Measurements from ENCODE around the gene SLIRP.
"Not testable (repeated sequence)": the region's sequence is repeated elsewhere in the genome, so short reads cannot be mapped to it uniquely, and the experiment has no call there.

The SLIRP gene

DNA sequence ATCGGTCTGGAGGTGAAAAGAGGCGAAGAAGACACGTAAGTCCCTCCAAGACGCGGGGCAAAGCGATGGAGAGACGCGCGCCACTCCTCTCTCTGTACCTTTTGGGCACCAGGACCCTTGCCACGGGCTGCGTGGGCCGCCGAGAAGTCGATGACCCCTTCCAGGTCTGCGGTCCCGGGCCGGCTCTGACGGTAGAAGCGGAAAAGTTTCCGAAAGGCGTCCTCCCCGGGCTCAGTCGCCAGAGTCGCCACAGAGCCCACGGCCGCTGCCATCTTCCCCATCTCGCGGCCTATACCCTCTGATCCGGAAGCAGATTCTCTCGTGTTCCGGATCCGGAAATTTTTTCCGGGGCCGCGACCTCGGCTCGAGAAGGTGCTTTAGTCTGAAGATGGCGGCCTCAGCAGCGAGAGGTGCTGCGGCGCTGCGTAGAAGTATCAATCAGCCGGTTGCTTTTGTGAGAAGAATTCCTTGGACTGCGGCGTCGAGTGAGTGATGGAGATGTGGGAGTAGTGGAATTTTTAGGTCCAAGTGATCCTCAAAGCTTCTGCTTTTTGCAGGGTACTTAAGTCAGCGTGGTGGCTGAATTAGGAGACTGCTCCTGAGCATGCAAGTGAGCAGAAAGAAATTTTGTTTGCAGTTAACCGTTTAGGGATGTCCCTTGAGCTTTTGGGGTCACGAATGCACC, at the start of gene SLIRP, which contains the start of gene ALKBH1:
SLIRP (plus strand) TSS at position 380 of the 685 bp plus-strand sequence; CDS start at position 389, 9 bp downstream.
ALKBH1 (minus strand) TSS at position 300 of the 685 bp plus-strand sequence; CDS start at position 281, 19 bp downstream.
- in situ Hi-C loops (cut with MboI; ENCODE audit: low sequenced_read_pairs): no loop called here

DNA sequence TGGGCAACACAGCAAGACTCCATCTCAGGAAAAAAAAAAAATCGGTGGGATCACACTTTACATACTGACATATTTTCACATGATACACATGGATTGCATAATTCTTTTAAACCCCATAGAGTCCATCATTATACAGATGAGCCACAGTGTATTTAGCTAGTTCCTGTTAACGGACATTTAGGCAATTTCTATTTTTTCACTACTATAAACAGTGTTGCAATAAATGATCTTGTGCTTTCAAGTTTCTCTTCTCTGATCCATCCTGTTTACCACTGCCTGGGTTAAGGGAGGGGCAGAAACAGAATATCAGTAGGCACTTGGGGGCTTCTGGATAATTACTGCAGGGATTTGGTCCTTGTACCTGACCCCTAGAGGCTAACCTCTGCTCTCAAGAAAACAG, 48.1 kb upstream of the SLIRP start:
- in situ Hi-C loops (cut with MboI; ENCODE audit: low sequenced_read_pairs): no loop called here

DNA sequence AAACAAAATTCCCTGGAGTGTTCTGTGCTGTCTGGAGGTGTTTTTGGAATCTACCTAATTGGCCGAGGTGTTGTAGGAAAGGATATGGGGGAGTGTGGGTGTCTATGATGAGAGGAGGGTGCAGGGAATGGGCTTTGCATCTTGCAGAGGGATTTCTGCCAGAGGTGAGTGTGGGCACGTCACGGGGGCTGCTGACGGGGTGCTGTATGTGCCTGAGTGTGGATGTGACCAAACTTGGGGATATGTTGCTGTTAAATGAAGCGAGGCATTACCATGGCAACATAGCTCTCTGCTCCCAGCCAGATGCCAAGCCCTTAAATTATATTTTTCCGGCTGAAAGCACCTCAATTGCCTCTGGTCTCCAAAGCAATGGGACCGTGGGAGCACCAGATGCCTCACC, 47.1 kb upstream of the SLIRP start:
- in situ Hi-C loops (cut with MboI; ENCODE audit: low sequenced_read_pairs): no loop called here

DNA sequence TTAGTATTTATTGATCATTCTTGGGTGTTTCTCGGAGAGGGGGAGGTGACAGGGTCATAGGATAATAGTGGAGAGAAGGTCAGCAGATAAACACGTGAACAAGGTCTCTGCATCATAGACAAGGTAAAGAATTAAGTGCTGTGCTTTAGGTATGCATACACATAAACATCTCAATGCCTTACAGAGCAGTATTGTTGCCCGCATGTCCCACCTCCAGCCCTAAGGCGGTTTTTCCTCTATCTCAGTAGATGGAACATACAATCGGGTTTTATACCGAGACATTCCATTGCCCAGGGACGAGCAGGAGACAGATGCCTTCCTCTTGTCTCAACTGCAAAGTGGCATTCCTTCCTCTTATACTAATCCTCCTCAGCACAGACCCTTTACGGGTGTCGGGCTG, 46.3 kb upstream of the SLIRP start:
- in situ Hi-C loops (cut with MboI; ENCODE audit: low sequenced_read_pairs): not testable (repeated sequence)

DNA sequence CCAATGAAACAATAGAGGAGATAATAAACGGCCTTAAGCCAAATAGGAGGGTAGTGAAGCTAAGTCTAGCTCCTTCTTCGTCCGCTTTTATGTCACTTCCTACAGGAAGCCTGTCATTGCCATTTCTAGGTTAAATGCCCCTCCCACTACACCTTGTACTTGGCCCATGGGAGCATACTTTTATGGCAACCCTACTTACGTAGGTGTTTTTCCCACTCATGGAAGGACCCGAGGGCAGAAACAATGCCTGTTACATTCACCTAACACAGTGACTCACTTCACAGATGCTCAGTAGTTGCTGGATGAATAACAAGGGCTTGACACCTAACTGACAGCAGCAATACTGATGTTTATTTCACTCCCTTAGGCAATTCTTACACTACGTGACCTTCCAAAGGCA, 44.6 kb upstream of the SLIRP start:
- in situ Hi-C loops (cut with MboI; ENCODE audit: low sequenced_read_pairs): no loop called here

DNA sequence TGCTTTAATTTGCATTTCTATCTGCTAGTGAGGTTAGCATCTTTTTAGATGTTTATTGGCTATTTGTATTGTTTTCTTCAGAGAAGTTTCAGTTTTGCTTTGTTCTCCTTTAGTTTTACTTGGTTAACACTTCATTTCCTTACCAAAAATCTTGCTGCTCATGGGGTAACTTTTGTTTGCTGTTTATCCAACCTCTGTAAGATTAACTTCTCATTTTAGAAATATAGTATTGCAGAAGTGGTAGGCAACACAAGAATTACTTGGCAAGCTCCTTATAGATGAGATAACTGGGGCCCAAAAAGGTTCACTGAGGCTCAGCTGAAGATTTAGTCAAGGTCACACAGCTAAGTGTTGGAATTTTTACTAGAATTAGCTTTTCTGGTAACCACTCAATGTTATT, 40.6 kb upstream of the SLIRP start:
- in situ Hi-C loops (cut with MboI; ENCODE audit: low sequenced_read_pairs): no loop called here

DNA sequence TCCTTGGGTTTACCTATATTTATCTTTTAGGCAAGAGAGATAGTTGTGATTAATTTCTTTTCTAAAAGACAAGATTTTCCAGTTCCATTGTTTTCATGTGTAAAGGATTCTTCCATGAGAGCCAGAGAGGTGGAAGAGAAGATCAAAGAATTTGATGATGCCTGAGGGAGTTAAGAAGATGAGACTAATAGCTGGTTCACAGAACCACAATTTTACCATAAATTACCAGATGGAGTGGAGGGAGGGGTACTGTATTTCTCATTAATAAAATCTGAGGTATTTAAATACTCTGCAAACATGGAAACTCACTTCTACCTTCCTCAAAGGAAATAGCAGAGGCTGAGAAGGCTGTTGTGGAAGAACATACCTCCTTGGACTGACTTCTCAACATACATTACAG, 34.7 kb upstream of the SLIRP start:
- in situ Hi-C loops (cut with MboI; ENCODE audit: low sequenced_read_pairs): no loop called here

DNA sequence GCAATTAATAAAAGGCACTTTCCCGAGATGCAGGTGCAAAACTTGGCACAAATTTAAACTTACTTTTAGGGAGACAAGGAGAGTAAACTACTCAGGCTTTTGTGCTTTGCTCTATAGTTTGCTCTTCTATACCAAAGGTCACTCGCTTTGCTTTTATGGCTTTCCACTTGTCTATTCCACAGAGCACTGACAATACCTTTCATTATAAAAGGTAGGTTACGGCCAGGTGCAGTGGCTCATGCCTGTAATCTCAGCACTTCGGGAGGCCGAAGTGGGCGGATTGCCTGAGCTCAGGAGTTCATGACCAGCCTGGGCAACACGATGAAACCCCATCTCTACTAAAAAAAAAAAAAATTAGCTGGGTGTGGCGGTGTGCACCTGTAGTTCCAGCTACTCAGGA, 33.0 kb upstream of the SLIRP start:
- in situ Hi-C loops (cut with MboI; ENCODE audit: low sequenced_read_pairs): no loop called here

DNA sequence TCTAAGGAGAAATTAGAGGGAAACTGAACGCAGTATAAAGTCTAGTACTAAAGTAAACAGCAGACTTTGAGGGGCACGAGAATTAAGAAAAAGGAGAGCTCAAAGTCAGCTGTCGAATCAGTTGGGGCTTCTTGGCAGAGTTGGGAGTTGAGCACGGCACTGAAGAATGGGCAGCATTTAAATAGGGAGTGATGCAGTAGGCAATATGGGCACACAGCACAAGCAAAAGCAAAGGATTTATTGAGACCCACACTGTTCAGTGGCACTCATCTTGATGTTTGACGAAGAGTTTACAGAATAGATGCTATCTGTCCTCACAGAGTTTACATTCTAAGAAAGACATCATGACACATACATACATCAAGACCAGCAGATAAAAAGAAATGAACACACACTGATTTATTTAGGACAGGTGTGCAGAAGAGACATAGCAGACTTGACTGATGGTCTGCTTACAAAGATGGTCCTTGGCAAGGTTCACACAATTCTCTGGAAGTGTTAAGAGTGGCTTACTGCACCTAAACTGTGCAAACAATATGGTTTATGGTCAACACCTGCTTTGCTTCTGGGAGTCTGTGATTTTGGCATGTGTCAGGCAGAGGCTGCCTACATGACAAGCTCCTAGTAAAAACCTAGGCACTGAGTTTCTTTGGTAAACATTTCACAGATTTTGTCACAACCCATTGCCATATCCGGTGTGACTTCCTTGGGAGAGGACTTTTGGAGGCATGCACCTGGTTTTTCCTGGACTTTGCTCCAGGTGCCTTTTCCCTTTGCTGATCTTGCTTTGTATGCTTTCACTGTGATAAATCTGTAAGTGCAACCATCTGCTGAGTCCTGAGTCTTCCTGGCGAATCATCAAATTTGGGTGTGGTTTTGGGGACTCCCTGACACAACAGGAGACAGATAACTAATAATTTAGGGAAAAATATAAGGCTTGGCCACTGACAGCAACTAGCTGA, 26.4 kb upstream of the SLIRP start:
- in situ Hi-C loops (cut with MboI; ENCODE audit: low sequenced_read_pairs): no loop called here

DNA sequence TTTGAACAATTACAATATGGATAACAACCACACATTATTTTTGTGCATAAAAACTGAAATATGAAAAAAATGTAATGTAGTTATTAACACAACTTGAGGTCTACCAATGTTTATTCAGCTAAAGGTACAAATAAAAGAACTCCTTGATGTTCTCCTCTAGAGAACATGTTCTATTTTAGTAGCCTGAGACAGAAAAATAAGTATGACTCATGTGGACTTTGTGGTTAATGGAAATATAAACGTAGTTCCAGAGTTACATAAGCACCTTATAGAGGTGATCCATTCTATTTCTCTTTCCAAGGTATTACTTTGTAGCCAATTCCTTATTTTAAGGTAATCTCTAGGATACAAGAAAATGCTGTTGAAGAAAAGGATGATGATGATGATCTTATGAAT, 25.7 kb upstream of the SLIRP start:
- in situ Hi-C loops (cut with MboI; ENCODE audit: low sequenced_read_pairs): no loop called here

DNA sequence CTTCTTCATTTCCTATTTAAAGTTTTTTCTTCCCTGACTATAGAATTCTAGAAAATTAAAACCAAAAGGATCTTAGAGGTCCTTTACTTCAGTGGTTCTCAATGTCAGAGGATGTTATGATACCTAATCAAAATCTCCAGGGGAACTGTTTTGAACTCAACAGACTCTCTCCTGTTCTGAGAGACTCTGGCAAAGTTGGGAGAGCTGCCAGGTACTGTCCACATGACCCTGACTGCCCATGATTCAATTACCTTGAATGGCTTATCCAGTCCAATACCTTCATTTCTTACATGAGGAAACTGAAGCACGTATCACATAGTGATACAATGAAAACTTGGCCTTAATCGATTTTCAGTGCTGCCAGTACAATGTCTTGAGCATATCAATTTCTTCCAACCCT, 16.6 kb upstream of the SLIRP start:
- in situ Hi-C loops (cut with MboI; ENCODE audit: low sequenced_read_pairs): no loop called here

DNA sequence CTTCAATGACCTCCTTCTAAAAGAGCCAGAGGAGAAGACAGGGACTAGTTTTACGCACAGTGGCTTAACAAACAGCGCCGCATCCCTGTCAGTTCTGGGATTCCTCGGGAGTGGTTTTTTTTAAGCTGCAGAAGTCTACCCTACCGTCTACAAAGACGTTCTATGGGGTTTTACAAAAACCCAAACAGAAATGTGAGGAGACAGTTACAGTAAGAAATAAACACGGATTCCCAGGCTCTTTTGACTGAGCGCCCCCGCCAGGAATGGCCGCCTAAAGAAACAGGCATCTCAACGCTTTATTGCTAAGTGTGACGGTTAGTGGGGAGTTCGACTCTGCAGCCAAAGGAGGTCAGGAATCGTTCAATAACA, 564 bp upstream of the SLIRP start:
- in situ Hi-C loops (cut with MboI; ENCODE audit: low sequenced_read_pairs): no loop called here

DNA sequence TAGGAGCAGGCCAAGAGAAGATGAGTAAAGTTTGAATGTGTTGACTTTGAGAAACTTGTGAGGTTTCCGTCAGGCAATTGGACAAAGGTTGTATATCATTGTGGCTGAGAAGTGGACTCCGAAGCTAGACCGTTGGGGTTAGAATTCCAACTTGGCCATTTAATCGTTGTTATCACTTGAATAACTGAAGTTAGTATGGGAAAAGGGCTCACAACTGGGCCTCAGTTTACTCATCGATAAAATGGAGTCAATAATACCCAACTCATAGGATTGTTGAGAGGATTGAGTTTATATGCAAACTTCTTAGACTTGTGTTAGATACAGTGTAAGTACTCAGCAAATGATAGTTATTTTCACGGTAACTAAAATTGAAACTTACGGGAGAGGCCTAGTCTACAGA, 846 bp downstream of the SLIRP start:
- in situ Hi-C loops (cut with MboI; ENCODE audit: low sequenced_read_pairs): no loop called here

DNA sequence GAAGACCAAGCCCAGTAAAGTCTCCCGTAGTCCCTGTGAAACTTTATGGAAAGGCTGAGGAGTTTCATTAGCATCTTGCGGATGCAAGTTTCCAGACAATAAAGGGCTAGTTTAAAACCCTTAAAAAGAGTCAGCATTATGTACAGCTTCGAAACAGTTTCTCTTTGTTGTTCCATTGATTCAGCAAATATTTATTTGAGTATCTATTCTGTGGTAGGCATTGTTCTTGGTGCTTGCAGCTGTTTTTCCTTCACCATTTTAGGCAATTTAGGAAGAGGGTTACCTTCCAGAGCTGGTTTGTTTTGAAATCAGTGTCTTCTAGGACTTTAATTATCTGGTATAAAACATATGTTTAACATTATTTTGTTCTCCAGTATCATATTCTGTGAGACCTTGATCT, 1.5 kb downstream of the SLIRP start:
- in situ Hi-C loops (cut with MboI; ENCODE audit: low sequenced_read_pairs): no loop called here

DNA sequence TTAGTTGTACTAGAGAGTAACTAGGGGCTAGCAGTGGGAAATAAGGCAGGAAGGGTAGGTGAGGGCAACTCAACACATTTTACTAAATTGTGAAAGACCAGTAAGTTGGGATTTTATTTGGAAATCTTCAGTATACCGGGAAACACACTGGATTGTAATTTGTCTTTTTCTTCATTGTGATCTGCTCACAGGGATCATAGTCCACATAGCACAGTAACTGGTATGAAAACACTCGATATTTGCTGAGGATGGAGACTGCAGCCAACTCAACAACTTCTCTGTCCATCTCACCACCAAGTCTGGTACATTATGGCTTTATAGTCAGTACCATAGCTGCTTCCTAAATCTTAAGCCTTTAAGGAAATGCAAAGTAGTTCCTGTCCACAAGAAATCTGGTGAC, 2.5 kb downstream of the SLIRP start:
- in situ Hi-C loops (cut with MboI; ENCODE audit: low sequenced_read_pairs): no loop called here

DNA sequence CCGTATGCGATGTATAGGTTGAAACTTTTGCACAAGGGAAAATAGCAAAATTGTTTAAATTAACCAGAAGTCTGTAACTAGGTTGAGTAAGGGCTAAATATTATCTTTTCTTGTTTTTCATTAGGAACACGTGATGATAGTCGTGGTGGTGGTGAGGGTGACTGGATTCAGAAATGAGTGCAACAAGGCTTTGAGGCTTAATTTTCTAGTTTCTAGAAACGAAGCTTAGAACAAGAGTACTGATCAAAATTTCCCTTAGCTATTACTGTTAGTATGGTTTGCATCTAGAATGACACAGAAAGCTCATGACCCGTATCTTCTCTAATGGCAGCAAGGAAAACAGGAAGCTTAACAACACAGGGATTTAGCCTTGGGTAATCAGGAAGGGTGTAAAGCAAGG, 7.0 kb downstream of the SLIRP start:
- in situ Hi-C loops (cut with MboI; ENCODE audit: low sequenced_read_pairs): no loop called here

DNA sequence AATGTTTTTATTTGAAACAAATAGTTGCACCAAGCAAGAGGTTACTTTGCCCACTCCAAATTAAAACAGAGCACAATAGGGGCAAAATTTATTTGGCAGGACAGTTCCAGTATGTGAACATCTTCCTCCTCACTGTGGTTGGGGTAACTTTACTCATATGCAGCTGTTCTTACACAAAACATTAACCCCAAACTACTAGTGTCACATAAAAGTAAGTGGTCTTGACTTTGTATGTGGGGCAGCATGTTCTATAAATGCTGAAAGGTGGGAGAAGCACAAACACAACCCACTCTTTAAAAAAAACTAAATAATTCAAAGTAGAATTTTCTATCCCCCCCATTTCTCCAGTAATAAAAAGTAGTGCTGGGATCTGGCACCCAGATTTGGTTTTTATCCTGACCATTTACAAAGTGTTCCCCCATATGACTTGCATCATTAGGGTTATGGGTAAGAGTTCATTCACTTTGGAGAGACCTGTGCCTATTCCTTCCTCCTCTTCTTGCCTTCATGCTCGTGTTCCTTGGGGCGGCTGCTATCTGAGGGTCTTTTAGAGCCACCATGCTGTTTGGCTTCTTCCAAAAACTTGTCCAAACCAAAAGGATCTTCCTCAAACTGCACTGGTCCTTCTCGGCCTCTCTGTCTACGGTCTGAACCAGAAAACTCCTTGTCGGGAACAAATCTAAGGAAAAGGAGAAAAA, 9.9 kb downstream of the SLIRP start:
- in situ Hi-C loops (cut with MboI; ENCODE audit: low sequenced_read_pairs): no loop called here

DNA sequence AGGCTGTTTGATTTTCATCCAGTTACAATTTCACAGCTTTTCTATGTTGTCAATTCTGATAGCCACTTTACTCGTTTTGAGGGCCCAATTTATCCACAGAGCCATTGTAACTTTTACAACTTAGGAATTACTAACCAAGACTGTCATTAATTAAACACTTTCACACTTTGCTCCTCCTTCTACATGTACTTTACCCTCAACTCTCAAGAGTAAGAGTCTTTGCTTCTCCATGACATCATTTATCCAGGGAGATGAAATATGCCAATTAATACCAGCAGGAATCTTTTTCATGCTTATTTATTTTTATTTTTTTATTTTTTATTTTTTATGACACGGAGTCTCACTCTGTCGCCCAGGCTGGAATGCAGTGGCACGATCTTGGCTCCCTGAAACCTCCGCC, 13.5 kb downstream of the SLIRP start:
- in situ Hi-C loops (cut with MboI; ENCODE audit: low sequenced_read_pairs): no loop called here

DNA sequence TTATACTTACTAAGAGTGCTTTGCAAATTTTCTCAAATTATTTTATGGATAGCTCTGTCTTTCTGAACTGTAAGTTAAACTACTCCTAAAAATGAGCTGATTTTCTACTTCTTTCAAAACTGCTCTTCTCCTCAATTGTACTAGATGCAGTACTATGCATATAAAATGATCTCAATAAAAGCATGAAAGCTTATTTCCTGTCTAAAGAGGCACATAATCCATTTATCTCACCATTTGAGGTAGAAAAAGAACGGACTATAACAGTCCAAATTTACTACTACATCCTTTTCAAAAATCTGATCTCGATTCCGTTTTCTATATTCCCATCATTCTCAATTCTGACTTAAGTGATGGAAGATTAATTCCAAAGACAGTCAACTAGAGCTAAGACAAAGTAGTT, 14.4 kb downstream of the SLIRP start:
- in situ Hi-C loops (cut with MboI; ENCODE audit: low sequenced_read_pairs): no loop called here

DNA sequence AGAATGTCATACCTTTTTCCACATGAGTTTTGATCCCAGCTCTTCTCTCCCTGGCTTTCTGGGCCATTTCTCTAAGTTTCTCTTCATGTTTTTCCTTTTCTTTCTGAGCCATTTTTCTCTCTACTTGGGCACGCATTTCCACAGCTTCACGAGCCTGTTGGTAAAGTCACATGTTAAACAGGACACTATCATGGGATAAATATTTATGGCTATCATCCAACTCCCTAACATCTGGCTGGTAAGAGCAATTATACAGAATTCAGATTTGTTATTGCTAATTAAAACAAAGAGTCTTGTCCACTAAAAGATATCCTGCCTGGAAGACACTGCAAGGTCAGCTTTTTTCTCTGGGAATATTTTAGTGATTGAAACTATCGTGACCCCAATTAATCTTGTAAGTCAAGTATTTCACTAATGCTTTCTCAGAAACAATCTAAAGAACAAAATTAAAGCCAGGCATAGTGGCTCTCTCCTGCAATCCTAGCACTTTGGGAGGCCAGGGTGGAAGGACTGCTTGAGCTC, 23.1 kb downstream of the SLIRP start:
- in situ Hi-C loops (cut with MboI; ENCODE audit: low sequenced_read_pairs): no loop called here

DNA sequence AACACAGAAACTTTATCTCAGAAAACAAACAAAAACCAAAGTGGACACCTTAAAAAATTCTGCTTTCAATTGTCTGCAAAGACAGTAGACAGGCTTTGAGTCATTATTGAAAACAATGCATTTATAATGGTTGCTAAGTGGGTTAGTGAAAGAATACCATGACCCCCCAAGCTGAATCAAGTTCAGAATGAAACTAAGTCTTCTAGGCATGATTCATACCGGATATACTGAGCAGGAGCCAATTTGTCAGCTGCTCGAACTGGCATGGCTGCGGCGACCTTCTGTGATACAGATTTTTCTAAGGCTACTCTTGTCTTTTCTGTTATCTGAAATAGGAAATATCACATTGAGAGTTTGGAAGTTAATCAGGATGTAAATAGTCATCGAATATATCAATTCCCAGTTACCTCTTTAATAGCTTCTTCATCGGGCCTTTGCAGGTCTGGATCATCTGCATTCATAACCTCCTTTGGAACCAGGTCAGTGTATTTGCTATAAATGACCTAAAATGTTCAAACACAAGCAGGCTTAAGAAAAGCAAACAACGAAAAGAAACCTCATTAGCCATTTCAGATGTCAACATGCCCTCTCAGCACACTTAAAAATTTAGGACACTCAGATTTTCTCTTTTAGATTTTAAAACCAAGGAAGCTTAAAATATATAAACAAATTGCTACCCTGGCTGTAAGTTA, 30.8 kb downstream of the SLIRP start:
- in situ Hi-C loops (cut with MboI; ENCODE audit: low sequenced_read_pairs): no loop called here

Data from HL-60/S4 (cell line).